Measurements from ENCODE around the gene NOLC1. TPM values are rescaled to one million over a fixed set of nuclear protein-coding genes. Genes with fewer than 3 reads are reported as not detected.

The NOLC1 gene
- total and polyA plus RNA-seq, 3 donors from 2014 or later = 46.6 to 63.8 (median 53.7) TPM

GRCh38 chr10:102135956-102136526 is 16.1 kb upstream of the NOLC1 start:
- Histone ChIP-seq H3K4me3 (no peak overlapping the region), H3K9me3 (no peaks in the 10 kb centered on the region), H3K27me3 (no peaks in the 10 kb centered on the region), H3K36me3 (ENCODE audit: low read depth, missing control alignments) (no peaks in the 10 kb centered on the region), H3K27ac (no peak overlapping the region), H3K4me1 (peaks cover 5% of the 10 kb centered on the region)
- intact Hi-C loops (cut with DNase I; ENCODE audit: low total_unique reads) = no loop called here
- TF ChIP-seq POLR2A (IDR thresholded peaks at IDR 0.05) = no peak
- TF ChIP-seq, protein P1, sequence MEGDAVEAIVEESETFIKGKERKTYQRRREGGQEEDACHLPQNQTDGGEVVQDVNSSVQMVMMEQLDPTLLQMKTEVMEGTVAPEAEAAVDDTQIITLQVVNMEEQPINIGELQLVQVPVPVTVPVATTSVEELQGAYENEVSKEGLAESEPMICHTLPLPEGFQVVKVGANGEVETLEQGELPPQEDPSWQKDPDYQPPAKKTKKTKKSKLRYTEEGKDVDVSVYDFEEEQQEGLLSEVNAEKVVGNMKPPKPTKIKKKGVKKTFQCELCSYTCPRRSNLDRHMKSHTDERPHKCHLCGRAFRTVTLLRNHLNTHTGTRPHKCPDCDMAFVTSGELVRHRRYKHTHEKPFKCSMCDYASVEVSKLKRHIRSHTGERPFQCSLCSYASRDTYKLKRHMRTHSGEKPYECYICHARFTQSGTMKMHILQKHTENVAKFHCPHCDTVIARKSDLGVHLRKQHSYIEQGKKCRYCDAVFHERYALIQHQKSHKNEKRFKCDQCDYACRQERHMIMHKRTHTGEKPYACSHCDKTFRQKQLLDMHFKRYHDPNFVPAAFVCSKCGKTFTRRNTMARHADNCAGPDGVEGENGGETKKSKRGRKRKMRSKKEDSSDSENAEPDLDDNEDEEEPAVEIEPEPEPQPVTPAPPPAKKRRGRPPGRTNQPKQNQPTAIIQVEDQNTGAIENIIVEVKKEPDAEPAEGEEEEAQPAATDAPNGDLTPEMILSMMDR (IDR thresholded peaks at IDR 0.05) = no peak
- 75 to 84% methylated on average over 6 to 7 of the region's 7 CpGs for WGBS, 2 donors
- no peak for DNase-seq

GRCh38 chr10:102139281-102140110 is 12.7 kb upstream of the NOLC1 start:
- no peak for DNase-seq
- Histone ChIP-seq H3K27ac (no peak overlapping the region), H3K27me3 (no peaks in the 10 kb centered on the region), H3K4me3 (no peak overlapping the region), H3K4me1 (no peaks in the 10 kb centered on the region), H3K36me3 (ENCODE audit: low read depth, missing control alignments) (no peaks in the 10 kb centered on the region), H3K9me3 (no peaks in the 10 kb centered on the region)
- WGBS, 2 donors = 93% methylated on average over 7 to 15 of the region's 15 CpGs
- TF ChIP-seq, protein P1 (IDR thresholded peaks at IDR 0.05) = no peak
- intact Hi-C loops (cut with DNase I; ENCODE audit: low total_unique reads) = no loop called here

DNA sequence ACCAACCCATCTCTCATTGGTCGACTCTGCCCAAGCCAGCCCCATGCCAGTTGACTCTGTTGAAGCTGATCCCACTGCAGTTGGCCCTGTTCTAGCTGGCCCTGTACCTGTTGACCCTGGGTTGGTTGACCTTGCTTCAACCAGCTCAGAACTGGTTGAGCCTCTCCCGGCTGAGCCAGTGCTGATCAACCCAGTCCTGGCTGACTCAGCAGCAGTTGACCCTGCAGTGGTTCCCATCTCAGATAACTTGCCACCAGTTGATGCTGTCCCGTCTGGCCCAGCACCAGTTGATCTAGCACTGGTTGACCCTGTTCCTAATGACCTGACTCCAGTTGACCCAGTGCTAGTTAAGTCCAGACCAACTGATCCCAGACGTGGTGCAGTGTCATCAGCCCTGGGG is 12.0 kb upstream of the NOLC1 start:
- DNase-seq = no peak
- Histone ChIP-seq H3K27me3 (no peaks in the 10 kb centered on the region), H3K36me3 (ENCODE audit: low read depth, missing control alignments) (no peaks in the 10 kb centered on the region), H3K27ac (no peak overlapping the region), H3K4me1 (no peaks in the 10 kb centered on the region), H3K9me3 (no peaks in the 10 kb centered on the region), H3K4me3 (no peak overlapping the region)
- intact Hi-C loops (cut with DNase I; ENCODE audit: low total_unique reads) = no loop called here
- TF ChIP-seq POLR2A (IDR thresholded peaks at IDR 0.05) = no peak
- TF ChIP-seq, protein P1 (IDR thresholded peaks at IDR 0.05) = no peak
- 84 to 100% methylated on average over 3 to 4 of the region's 4 CpGs for WGBS, 2 donors

- TF ChIP-seq, protein P1 (IDR thresholded peaks at IDR 0.05) = no peak
- no peak for TF ChIP-seq POLR2A (IDR thresholded peaks at IDR 0.05)
- Histone ChIP-seq H3K36me3 (ENCODE audit: low read depth, missing control alignments) (no peaks in the 10 kb centered on the region), H3K27ac (no peak overlapping the region), H3K4me3 (no peak overlapping the region), H3K9me3 (no peaks in the 10 kb centered on the region), H3K4me1 (no peaks in the 10 kb centered on the region), H3K27me3 (no peaks in the 10 kb centered on the region)
- intact Hi-C loops (cut with DNase I; ENCODE audit: low total_unique reads) = no loop called here
- 91 to 94% methylated on average over 5 of the region's 5 CpGs for WGBS, 2 donors
- no peak for DNase-seq
Observed at GRCh38 chr10:102140913-102141540, 11.2 kb upstream of the NOLC1 start.
